Fibroblast of the aortic adventitia (primary cell): ENCODE data around the gene FBXL13. TPM values are rescaled to one million over a fixed set of nuclear protein-coding genes. Genes with fewer than 3 reads are reported as not detected.
"Not testable (repeated sequence)": the region's sequence is repeated elsewhere in the genome, so short reads cannot be mapped to it uniquely, and the experiment has no call there.

Source experiments
- DNase-seq: peaks from one replicate; pipeline ENCODE4 v3.0.0-alpha.2; 2010; ENCODE audit warnings: low read depth
- H3K4me3 ChIP-seq: 2 replicates; pipeline ENCODE4 v1.5.1; 2011; ENCODE audit warnings: low read depth, mild to moderate bottlenecking, control low read depth, low read length, moderate library complexity
- total RNA-seq: library from RNA; depleted of rRNA; stranded (reverse); fragments of >200 nt; gene quantifications from 2 replicates; pipeline ENCODE4 v1.2.3, GENCODE V29; 2012; ENCODE audit warnings: low replicate concordance
- TF ChIP-seq, protein P1 (sequence below): IDR thresholded peaks from 2 replicates; pipeline ENCODE4 v1.5.1; 2011; ENCODE audit warnings: mild to moderate bottlenecking, low read length, control low read depth, inconsistent platforms; ENCODE audit not compliant: insufficient read depth

Gene FBXL13
- total RNA-seq, 1 donor = 3.4 TPM

DNA sequence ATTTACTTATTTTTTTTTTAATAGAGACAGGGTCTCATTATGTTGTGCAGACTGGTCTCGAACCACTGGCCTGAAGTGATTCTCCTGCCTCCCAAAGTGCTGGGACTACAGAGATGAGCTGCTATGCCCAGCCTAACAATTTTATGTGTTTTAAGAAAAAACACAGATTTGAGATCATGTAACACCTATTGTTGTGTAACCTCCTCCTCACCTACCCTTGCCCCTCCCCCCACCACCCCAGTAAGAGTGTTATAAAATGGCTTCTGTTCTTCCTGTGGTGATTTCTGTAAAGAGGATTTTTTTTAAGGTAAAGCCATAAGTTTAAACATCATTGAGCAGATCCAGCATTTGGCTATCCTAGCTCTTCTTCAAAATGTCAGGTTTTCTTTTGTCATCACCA is 7.9 kb upstream of the FBXL13 start:
- TF ChIP-seq, protein P1, sequence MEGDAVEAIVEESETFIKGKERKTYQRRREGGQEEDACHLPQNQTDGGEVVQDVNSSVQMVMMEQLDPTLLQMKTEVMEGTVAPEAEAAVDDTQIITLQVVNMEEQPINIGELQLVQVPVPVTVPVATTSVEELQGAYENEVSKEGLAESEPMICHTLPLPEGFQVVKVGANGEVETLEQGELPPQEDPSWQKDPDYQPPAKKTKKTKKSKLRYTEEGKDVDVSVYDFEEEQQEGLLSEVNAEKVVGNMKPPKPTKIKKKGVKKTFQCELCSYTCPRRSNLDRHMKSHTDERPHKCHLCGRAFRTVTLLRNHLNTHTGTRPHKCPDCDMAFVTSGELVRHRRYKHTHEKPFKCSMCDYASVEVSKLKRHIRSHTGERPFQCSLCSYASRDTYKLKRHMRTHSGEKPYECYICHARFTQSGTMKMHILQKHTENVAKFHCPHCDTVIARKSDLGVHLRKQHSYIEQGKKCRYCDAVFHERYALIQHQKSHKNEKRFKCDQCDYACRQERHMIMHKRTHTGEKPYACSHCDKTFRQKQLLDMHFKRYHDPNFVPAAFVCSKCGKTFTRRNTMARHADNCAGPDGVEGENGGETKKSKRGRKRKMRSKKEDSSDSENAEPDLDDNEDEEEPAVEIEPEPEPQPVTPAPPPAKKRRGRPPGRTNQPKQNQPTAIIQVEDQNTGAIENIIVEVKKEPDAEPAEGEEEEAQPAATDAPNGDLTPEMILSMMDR = no peak
- no peak for DNase-seq
- H3K4me3 ChIP-seq = no peak overlapping the region

DNA sequence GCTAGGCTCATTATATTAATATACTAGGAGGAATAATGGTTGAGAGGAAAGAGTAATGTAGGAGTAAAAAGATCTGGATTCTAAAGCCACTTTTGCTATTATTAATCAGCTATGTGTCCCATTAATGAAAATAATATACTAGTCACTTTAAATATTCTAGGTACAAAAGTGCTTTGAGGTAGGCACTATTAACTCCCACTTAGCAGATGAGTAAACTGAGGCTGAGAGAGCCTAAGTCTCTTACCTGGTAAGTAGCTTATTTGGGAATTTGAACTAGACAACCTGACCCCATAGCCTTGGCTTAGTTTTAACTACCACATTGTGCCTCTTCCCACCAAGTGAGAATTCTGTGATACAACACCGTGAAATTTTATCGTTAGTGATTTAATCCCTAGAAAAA is 6.3 kb upstream of the FBXL13 start:
- TF ChIP-seq, protein P1 = no peak

DNA sequence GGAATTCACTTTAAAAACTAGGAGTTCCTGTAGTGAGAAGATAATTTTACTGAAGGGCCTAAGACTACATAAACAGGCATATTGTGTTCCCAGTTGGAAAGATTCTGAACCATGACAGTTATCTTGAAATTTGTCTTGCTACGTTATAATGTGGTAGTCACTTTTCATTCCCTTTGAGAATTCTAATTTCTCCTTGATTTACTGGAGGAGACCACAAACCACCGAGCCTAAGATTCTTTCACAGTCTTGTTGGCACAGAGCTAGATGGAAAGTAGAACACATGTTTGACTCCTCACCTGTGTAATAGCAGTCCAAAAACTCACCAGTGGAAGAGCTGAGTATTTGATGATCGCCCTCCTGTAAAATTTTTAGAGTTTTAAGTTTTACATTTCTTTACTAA is 5.2 kb upstream of the FBXL13 start:
- no peak for DNase-seq
- TF ChIP-seq, protein P1 = no peak
- no peak overlapping the region for H3K4me3 ChIP-seq

More for the DNA sequence above, 6.3 kb upstream of the FBXL13 start:
- H3K4me3 ChIP-seq = no peak overlapping the region
- no peak for DNase-seq

DNA sequence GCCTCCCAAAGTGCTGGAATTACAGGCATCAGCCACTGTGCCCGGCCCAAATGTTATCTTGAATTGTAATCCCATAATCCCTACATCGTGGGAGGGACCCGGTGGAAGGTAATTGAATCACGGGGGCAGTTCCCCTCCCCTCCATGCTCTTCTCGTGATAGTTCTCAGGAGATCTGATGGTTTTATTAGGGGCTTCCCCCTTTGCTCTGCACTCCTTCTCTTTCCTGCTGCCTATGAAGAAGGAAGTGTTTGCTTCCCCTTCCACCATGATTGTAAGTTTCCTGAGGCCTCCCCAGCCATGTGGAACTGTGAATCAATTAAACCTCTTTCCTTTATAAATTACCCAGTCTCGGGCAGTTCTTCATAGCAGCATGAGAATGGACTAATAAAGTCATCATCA is 3.6 kb upstream of the FBXL13 start:
- DNase-seq, H3K4me3 ChIP-seq: not testable (repeated sequence)

DNA sequence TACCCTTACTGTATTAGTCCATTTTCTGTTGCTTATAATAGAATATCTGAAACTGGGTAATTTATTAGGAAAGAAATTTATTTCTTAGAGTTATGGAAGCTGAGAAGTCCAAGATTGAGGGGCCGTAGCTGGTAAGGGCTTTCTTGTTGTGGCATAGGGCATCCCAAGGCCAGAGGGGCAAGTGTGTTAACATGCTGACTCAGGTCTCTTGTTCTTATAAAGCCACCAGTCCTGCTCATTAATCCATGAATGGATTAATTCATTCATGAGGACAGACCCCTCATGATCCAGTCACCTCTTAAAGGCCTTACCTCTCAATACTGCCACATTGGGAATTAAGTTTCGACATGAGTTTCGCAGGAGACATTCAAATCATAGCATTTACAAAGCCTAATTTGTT is 2.7 kb upstream of the FBXL13 start:
- TF ChIP-seq, protein P1 = no peak
- no peak overlapping the region for H3K4me3 ChIP-seq
- DNase-seq = no peak

DNA sequence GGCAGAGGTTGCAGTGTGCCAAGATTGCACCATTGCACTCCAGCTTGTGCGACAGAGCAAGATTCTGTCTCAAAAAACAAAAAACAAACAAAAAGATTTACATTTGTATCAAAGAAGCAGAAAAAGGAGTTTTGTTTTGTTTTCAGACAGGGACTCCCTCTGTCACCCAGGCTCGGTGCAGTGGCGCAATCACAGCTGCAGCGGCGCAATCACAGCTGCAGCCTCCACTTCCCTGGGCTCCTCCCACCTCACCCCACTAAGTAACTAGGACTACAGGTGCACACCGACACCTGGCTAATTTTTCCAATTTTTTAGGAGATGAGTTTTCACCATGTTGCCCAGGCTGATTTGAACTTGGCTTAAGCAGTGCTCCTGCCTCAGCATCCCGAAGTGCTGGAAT is 2.2 kb upstream of the FBXL13 start:
- no peak for DNase-seq
- no peak overlapping the region for H3K4me3 ChIP-seq
- TF ChIP-seq, protein P1 = no peak

DNA sequence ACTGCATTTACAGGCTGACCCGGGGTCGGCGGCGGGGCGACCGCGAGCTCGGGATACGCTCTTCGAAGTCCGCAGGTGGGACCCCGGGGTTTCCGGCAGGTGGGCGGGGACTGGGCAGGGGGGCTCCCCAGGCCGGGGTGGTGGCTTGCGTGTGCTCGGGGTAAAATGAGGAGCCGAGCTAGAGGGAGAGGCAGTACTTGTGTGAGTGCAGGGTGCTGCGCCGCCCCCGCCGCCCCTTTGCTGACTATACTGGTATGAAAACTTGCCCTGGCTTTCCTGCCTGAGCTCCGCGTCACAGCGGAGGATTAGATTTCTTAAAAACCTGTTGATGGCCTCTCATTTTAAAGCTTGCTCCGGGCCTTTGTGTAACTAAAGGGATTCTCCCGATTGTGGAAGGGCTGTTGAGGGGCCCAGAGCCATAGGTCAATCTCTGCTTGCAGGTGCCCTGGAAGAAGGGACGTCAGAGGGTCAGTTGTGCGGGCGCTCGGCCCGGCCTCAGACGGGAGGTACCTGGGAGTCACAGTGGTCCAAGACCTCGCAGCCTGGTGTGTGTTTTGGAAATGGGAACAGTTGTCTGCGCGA is 832 bp upstream of the FBXL13 start:
- TF ChIP-seq, protein P1 = no peak

More for the DNA sequence above, 832 bp upstream of the FBXL13 start:
- H3K4me3 ChIP-seq = peak overlapping the region; percentile 95
- DNase-seq = peak; percentile 40
